Fibroblast of villous mesenchyme (primary cell): ENCODE results near the gene CD9. TPM values are rescaled to one million over a fixed set of nuclear protein-coding genes. Genes with fewer than 3 reads are reported as not detected.
A peak's percentile ranks its signal among the peaks of the same experiment; 100 is the strongest.

Experiments used
- DNase-seq: peaks from one replicate; pipeline ENCODE4 v3.0.0-alpha.2; 2010; ENCODE audit warnings: low read depth
- H3K4me3 ChIP-seq: 2 replicates; pipeline ENCODE4 v1.5.1; 2011; ENCODE audit warnings: low read depth, mild to moderate bottlenecking, low read length
- CTCF ChIP-seq: IDR thresholded peaks from 2 replicates; pipeline ENCODE4 v1.5.1; 2012; ENCODE audit warnings: low read depth, mild to moderate bottlenecking, low read length; ENCODE audit not compliant: insufficient read depth
- total RNA-seq: library from RNA; depleted of rRNA; stranded (reverse); fragments of >200 nt; gene quantifications from 2 replicates; pipeline ENCODE4 v1.2.3, GENCODE V29; 2012

Gene CD9
- total RNA-seq, 1 donor = 209 TPM

GRCh38 chr12:6278439-6279255, 78.4 kb downstream of the CD9 start:
- peak; percentile 51 for TF ChIP-seq CTCF
- H3K4me3 ChIP-seq = peak overlapping the region; percentile 49
- DNase-seq = peak; percentile 84

DNA sequence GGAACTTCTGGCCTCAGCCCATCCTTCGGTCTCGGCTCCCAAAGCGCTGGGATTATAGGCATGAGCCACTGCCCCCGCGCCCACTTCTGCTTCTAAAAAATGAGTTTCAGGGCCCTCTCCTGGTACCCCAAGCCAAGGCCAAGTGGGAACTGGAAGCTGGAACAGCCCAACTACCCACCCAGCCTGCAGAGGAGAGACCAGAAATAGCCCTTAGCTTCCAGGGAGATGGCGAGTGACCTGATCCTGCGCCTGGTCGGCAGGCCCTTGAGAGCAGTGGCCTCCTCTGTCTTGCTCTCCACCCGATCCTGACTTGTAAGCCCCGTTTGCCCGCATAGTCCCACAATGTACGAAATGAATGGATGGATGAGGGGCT, 79.0 kb downstream of the CD9 start:
- DNase-seq = no peak
- H3K4me3 ChIP-seq = no peak overlapping the region
- no peak for TF ChIP-seq CTCF

DNA sequence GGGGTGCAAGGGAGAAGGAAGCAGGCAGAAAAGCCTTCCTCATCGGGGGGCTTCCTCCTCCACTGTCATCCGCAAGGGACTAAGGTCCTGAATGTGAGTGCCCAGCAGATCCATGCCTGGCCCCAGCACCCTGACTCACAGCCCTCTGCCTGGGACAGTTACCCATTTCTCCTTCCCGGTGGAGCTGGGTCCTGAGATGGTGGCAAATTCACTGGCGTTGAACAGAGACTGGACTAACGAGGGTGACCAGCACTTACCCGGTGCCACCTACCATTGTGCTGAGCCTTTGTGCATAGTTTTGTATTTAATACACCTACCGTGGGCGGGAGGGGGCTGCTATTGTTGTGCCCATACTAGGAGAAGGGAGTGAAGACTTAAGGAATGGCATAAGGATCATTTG, 79.4 kb downstream of the CD9 start:
- no peak for TF ChIP-seq CTCF
- no peak overlapping the region for H3K4me3 ChIP-seq

DNA sequence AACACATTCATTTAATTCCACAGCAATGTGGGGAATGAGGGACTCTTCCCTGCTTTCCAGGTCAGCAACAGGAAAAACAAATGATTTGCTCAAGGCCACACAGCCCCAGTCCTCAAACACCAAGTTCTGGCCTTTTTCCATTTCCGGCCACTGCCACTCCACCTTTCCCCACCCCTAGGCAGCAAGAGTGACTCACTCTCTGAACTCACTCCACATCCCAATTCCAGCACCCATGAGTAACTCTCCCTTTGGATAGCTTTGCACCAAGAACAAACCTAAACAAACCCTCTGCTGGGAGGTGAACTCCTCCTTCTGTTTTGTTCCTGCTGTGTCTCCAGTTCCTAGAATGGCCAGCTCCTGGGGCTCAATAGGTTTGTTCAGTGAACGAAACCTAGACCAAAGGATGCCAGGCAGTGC, 79.9 kb downstream of the CD9 start:
- no peak overlapping the region for H3K4me3 ChIP-seq
- peak; percentile 86 for DNase-seq
- no peak for TF ChIP-seq CTCF

More for the DNA sequence above, 79.4 kb downstream of the CD9 start:
- no peak for DNase-seq

- DNase-seq = no peak
- TF ChIP-seq CTCF = no peak
- H3K4me3 ChIP-seq = no peak overlapping the region
Observed at GRCh38 chr12:6280672-6281071, 80.5 kb downstream of the CD9 start.

GRCh38 chr12:6281081-6281809, 81.0 kb downstream of the CD9 start:
- TF ChIP-seq CTCF = no peak
- no peak for DNase-seq

GRCh38 chr12:6282453-6282840, 82.2 kb downstream of the CD9 start:
- H3K4me3 ChIP-seq = no peak overlapping the region
- DNase-seq = no peak
- TF ChIP-seq CTCF = no peak

More at GRCh38 chr12:6281081-6281809, 81.0 kb downstream of the CD9 start:
- no peak overlapping the region for H3K4me3 ChIP-seq
